Measurements from ENCODE around the gene SMG6. TPM values are rescaled to one million over a fixed set of nuclear protein-coding genes. Genes with fewer than 3 reads are reported as not detected.
A peak's percentile ranks its signal among the peaks of the same experiment; 100 is the strongest.

SMG6 gene
- total RNA-seq, 3 donors from 2014 or later: 24.9 to 29.3 (median 29.0) TPM

DNA sequence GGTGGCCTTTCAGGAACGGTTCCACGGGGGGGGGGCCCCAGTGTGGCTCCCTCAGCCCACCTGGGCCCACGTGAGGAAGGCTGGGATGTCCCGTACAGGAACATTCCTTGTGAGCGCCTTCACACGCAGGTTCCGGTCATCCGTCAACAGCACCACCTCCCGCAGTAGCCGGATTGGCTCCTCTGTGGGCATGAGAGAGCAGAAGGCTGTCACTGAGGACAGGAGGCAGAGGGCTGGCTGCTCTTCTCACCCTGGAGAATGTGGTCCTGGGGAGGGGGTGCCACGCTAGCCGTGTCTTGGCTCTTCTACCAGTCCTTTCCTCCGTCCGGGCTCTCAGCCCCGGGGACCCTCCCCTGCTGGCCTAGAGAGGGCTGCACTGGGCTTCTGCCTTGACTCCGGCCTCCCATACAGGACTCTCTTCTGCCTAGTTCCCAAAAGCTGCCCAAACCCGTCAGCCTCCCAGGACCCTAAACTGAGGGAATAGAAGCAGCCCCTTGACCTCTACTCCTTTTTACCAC is 242.1 kb downstream of the SMG6 start:
- Histone ChIP-seq H3K27me3 (no peaks in the 10 kb centered on the region), H3K4me3 (peak overlapping the region in 1 of 3 donors; percentile 19), H3K27ac (peak overlapping the region; percentile 74 to 89), H3K36me3 (no peaks in the 10 kb centered on the region), H3K9me3 (no peaks in the 10 kb centered on the region), H3K4me1 (no peaks in the 10 kb centered on the region)
- no peak for DNase-seq (ENCODE audit: low spot score in 2 of 2)
- TF ChIP-seq POLR2A (IDR thresholded peaks at IDR 0.05) (no peak), POLR2AphosphoS5 (IDR thresholded peaks at IDR 0.05) (no peak)
- intact Hi-C loops (cut with DNase I; ENCODE audit: low total_unique reads): no loop called here

- no peaks in the 10 kb centered on the region for H3K9me3 ChIP-seq
- DNase-seq (ENCODE audit: low spot score in 2 of 2): no peak
- peak overlapping the region in 1 of 3 donors; percentile 19 for H3K4me3 ChIP-seq
- peak overlapping the region; percentile 74 to 89 for H3K27ac ChIP-seq
- peaks cover 0 to 2% of the 10 kb centered on the region in 2 donors for H3K4me1 ChIP-seq
- intact Hi-C loops (cut with DNase I; ENCODE audit: low total_unique reads): no loop called here
- no peaks in the 10 kb centered on the region for H3K27me3 ChIP-seq
- TF ChIP-seq POLR2A (IDR thresholded peaks at IDR 0.05): no peak
- TF ChIP-seq, protein P1, sequence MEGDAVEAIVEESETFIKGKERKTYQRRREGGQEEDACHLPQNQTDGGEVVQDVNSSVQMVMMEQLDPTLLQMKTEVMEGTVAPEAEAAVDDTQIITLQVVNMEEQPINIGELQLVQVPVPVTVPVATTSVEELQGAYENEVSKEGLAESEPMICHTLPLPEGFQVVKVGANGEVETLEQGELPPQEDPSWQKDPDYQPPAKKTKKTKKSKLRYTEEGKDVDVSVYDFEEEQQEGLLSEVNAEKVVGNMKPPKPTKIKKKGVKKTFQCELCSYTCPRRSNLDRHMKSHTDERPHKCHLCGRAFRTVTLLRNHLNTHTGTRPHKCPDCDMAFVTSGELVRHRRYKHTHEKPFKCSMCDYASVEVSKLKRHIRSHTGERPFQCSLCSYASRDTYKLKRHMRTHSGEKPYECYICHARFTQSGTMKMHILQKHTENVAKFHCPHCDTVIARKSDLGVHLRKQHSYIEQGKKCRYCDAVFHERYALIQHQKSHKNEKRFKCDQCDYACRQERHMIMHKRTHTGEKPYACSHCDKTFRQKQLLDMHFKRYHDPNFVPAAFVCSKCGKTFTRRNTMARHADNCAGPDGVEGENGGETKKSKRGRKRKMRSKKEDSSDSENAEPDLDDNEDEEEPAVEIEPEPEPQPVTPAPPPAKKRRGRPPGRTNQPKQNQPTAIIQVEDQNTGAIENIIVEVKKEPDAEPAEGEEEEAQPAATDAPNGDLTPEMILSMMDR (IDR thresholded peaks at IDR 0.05): no peak
- peak in 2 of 3 donors; percentile 4 to 17 for TF ChIP-seq POLR2AphosphoS5 (IDR thresholded peaks at IDR 0.05)
- H3K36me3 ChIP-seq: no peaks in the 10 kb centered on the region
Observed at GRCh38 chr17:2060681-2061440, 242.7 kb downstream of the SMG6 start.

DNA sequence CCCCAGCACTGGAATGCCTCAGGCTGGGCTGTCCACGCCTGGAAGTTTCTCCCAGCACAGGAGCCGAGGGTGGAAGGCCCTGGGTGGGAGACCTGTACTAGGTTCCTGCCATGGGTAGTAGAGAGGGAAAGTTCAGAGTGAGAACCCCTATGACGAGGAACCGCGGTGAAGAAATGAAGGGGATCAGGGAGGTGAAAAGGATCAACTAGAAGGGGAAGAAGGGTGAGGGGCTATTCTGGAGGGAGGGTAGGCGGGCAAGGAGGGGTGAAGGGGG is 243.3 kb downstream of the SMG6 start:
- intact Hi-C loops (cut with DNase I; ENCODE audit: low total_unique reads): no loop called here
- H3K4me3 ChIP-seq: peak overlapping the region in 1 of 3 donors; percentile 19
- no peaks in the 10 kb centered on the region for H3K9me3 ChIP-seq
- peaks cover 0 to 2% of the 10 kb centered on the region in 2 donors for H3K4me1 ChIP-seq
- no peaks in the 10 kb centered on the region for H3K36me3 ChIP-seq
- H3K27me3 ChIP-seq: no peaks in the 10 kb centered on the region
- H3K27ac ChIP-seq: peak overlapping the region; percentile 74 to 89
- no peak for DNase-seq (ENCODE audit: low spot score in 2 of 2)
- TF ChIP-seq POLR2A (IDR thresholded peaks at IDR 0.05) (no peak), POLR2AphosphoS5 (IDR thresholded peaks at IDR 0.05) (no peak)
- TF ChIP-seq, protein P1 (IDR thresholded peaks at IDR 0.05): no peak

GRCh38 chr17:2059547-2060384 is 243.8 kb downstream of the SMG6 start:
- Histone ChIP-seq H3K9me3 (no peaks in the 10 kb centered on the region), H3K4me1 (peaks cover 0 to 2% of the 10 kb centered on the region in 2 donors), H3K36me3 (no peaks in the 10 kb centered on the region), H3K27me3 (no peaks in the 10 kb centered on the region), H3K27ac (peak overlapping the region; percentile 74 to 89), H3K4me3 (peak overlapping the region; percentile 0 to 70 (median 61))
- intact Hi-C loops (cut with DNase I; ENCODE audit: low total_unique reads): loop anchor here (5.0 kb wide), 1 partner anchor 183 kb away; no protein-coding TSS in a partner anchor
- TF ChIP-seq, protein P1 (IDR thresholded peaks at IDR 0.05): no peak
- TF ChIP-seq POLR2AphosphoS5 (IDR thresholded peaks at IDR 0.05): no peak
- no peak for DNase-seq (ENCODE audit: low spot score in 2 of 2)

GRCh38 chr17:2058586-2059546 is 244.7 kb downstream of the SMG6 start:
- Histone ChIP-seq H3K27ac (peak overlapping the region; percentile 74 to 89), H3K27me3 (no peaks in the 10 kb centered on the region), H3K36me3 (no peaks in the 10 kb centered on the region), H3K4me1 (peaks cover 2 to 6% of the 10 kb centered on the region in 2 donors), H3K9me3 (no peaks in the 10 kb centered on the region), H3K4me3 (peak overlapping the region; percentile 61 to 84 (median 70))
- no peak for DNase-seq (ENCODE audit: low spot score in 2 of 2)
- TF ChIP-seq POLR2AphosphoS5 (IDR thresholded peaks at IDR 0.05) (peak in 1 of 3 donors; percentile 29), POLR2A (IDR thresholded peaks at IDR 0.05) (no peak)
- TF ChIP-seq, protein P1 (IDR thresholded peaks at IDR 0.05): peak; percentile 20 to 32 (median 30)
- intact Hi-C loops (cut with DNase I; ENCODE audit: low total_unique reads): loop anchor here (5.0 kb wide), 1 partner anchor 183 kb away; no protein-coding TSS in a partner anchor
